Bronchial smooth muscle cell (primary cell): Measurements from ENCODE around the gene CRISP1. TPM values are rescaled to one million over a fixed set of nuclear protein-coding genes. Genes with fewer than 3 reads are reported as not detected.

ENCODE experiments used
- total RNA-seq: library from RNA; depleted of rRNA; stranded (reverse); fragments of >200 nt; gene quantifications from 2 replicates; pipeline ENCODE4 v1.2.1, GENCODE V29; 2014

Gene CRISP1
- not detected in 2 replicates for total RNA-seq

GRCh38 chr6:49866485-49866943 lies at the start of gene CRISP1:
TSS of gene CRISP1 (minus strand) at chr6:49866535. CDS start at chr6:49857400, 9,135 bp downstream.

GRCh38 chr6:49787176-49787575 lies 79.2 kb downstream of the CRISP1 start, which contains the start of gene PGK2:
TSS of gene PGK2 (minus strand) at chr6:49787285. CDS start at chr6:49787187, 98 bp downstream.

Other genes starting within 250 kb of the CRISP1 start
- under 0.01 TPM in 1 of 2 replicates, not detected in the other for gene RHAG, start 229.7 kb downstream of the CRISP1 start, total RNA-seq
- gene CRISP2, start 153.0 kb downstream of the CRISP1 start, total RNA-seq = not detected in 2 replicates
- gene CRISP3, start 122.1 kb downstream of the CRISP1 start, total RNA-seq = not detected in 2 replicates
- gene PGK2, start 79.2 kb downstream of the CRISP1 start, total RNA-seq = not detected in 2 replicates
- gene DEFB114, start 97.6 kb upstream of the CRISP1 start, total RNA-seq = not detected in 2 replicates
- gene DEFB113, start 103.1 kb upstream of the CRISP1 start, total RNA-seq = not detected in 2 replicates
- not detected in 2 replicates for gene DEFB110, start 155.5 kb upstream of the CRISP1 start, total RNA-seq
- gene DEFB112, start 183.4 kb upstream of the CRISP1 start, total RNA-seq = not detected in 2 replicates